ENCODE results near the gene CIITA. TPM values are rescaled to one million over a fixed set of nuclear protein-coding genes. Genes with fewer than 3 reads are reported as not detected.

Gene CIITA
- total and polyA plus RNA-seq, 9 of the 15 experiments (the other 6 are each of a cell fraction or from before 2014, with no cell fraction given) = 0.01 to 0.20 (median 0.11) TPM; not detected in 4

DNA sequence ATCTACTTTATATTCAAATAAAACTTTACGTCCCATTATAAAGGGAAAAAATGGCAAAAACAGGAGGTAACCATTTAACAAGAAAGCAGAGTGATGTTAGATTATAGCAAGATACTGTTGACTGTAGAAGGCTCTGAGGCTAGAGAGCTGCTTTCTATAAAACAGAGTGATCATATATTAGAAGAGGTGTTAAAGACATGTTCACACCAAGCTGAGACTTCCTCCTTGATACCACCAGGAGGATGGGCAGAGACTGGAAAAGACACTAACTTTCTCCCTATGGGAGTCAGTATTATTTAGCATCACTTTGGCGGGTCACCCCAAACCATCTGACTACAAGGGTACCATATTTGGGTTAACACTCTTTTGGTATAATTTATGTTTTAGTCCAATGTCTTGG is 687 bp upstream of the CIITA start:
- no peaks in the 10 kb centered on the region; the same call in 1 of the 2 replicates for H4K20me1 ChIP-seq (replicated peaks; ENCODE audit: control insufficient read depth, insufficient read depth, low read length)
- H3K79me2 ChIP-seq (ENCODE audit: control insufficient read depth, insufficient read depth, low read length) = no peaks in the 10 kb centered on the region
- H3K4me1 ChIP-seq (replicated peaks in 1 of 2; ENCODE audit: control insufficient read depth in 2 of 2, insufficient read depth in 2 of 2, low read length in 2 of 2) = peaks cover 0 to 8% of the 10 kb centered on the region in 2 experiments; a peak in 1 of 5 replicates
- H3K27ac ChIP-seq (ENCODE audit: extremely low read depth, low read depth, low read length) = no peak overlapping the region
- no peaks in the 10 kb centered on the region for H3K9me3 ChIP-seq (replicated peaks; ENCODE audit: control insufficient read depth, insufficient read depth, low read depth, low read length)
- DNase-seq (ENCODE audit: extremely low read depth in 1 of 4, low spot score in 3 of 4) = no peak
- H3K27me3 ChIP-seq (ENCODE audit: control insufficient read depth in 2 of 2, insufficient read depth in 2 of 2, low read length in 2 of 2) = peaks cover 50 to 57% of the 10 kb centered on the region in 2 experiments
- H2AFZ ChIP-seq (ENCODE audit: low read depth, low read length) = no peak overlapping the region
- no peak overlapping the region for H3K4me3 ChIP-seq
- in situ Hi-C loops (cut with MboI) (no loop called here), intact Hi-C loops (cut with micrococcal nuclease) (no loop called here)
- no peak overlapping the region for H3K9ac ChIP-seq (ENCODE audit: insufficient read depth in 1 of 2, low read depth in 2 of 2, low read length in 2 of 2)
- no peaks in the 10 kb centered on the region for H3K36me3 ChIP-seq (ENCODE audit: control insufficient read depth, insufficient read depth, low read length)
- no TSS peak for BruUV-seq (replicated peaks)
- WGBS (ENCODE audit: insufficient coverage, low coverage, missing lambda C conversion rate) = 3% methylated on average over 2 of the region's 2 CpGs
- H3K4me2 ChIP-seq (ENCODE audit: insufficient read depth, low read length) = no peak overlapping the region
- H3K9me1 ChIP-seq (ENCODE audit: control insufficient read depth, insufficient read depth, low read length) = no peaks in the 10 kb centered on the region
- TF ChIP-seq, protein P1, sequence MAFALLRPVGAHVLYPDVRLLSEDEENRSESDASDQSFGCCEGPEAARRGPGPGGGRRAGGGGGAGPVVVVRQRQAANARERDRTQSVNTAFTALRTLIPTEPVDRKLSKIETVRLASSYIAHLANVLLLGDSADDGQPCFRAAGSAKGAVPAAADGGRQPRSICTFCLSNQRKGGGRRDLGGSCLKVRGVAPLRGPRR (CRISPR knock-in tag; IDR thresholded peaks at IDR 0.05) = no peak
- TF ChIP-seq, protein P2, sequence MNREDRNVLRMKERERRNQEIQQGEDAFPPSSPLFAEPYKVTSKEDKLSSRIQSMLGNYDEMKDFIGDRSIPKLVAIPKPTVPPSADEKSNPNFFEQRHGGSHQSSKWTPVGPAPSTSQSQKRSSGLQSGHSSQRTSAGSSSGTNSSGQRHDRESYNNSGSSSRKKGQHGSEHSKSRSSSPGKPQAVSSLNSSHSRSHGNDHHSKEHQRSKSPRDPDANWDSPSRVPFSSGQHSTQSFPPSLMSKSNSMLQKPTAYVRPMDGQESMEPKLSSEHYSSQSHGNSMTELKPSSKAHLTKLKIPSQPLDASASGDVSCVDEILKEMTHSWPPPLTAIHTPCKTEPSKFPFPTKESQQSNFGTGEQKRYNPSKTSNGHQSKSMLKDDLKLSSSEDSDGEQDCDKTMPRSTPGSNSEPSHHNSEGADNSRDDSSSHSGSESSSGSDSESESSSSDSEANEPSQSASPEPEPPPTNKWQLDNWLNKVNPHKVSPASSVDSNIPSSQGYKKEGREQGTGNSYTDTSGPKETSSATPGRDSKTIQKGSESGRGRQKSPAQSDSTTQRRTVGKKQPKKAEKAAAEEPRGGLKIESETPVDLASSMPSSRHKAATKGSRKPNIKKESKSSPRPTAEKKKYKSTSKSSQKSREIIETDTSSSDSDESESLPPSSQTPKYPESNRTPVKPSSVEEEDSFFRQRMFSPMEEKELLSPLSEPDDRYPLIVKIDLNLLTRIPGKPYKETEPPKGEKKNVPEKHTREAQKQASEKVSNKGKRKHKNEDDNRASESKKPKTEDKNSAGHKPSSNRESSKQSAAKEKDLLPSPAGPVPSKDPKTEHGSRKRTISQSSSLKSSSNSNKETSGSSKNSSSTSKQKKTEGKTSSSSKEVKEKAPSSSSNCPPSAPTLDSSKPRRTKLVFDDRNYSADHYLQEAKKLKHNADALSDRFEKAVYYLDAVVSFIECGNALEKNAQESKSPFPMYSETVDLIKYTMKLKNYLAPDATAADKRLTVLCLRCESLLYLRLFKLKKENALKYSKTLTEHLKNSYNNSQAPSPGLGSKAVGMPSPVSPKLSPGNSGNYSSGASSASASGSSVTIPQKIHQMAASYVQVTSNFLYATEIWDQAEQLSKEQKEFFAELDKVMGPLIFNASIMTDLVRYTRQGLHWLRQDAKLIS (CRISPR knock-in tag; IDR thresholded peaks at IDR 0.05) = no peak
- no peak for TF ChIP-seq ZBED1 (IDR thresholded peaks at IDR 0.05)
- no peak for TF ChIP-seq DMBX1 (CRISPR knock-in tag; IDR thresholded peaks at IDR 0.05; ENCODE audit: borderline replicate concordance)
- TF ChIP-seq, protein P3, sequence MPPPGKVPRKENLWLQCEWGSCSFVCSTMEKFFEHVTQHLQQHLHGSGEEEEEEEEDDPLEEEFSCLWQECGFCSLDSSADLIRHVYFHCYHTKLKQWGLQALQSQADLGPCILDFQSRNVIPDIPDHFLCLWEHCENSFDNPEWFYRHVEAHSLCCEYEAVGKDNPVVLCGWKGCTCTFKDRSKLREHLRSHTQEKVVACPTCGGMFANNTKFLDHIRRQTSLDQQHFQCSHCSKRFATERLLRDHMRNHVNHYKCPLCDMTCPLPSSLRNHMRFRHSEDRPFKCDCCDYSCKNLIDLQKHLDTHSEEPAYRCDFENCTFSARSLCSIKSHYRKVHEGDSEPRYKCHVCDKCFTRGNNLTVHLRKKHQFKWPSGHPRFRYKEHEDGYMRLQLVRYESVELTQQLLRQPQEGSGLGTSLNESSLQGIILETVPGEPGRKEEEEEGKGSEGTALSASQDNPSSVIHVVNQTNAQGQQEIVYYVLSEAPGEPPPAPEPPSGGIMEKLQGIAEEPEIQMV (tag; conservative IDR thresholded peaks at IDR 0.05; ENCODE audit: low read depth) = no peak
- no peak for TF ChIP-seq ELF4 (CRISPR knock-in tag; IDR thresholded peaks at IDR 0.05)
- no peak for TF ChIP-seq KDM1A (IDR thresholded peaks at IDR 0.05)
- TF ChIP-seq MYC (IDR thresholded peaks at IDR 0.05; ENCODE audit: low read depth, low read length) = no peak
- TF ChIP-seq MYC (CRISPR knock-in tag; IDR thresholded peaks at IDR 0.05; ENCODE audit: borderline replicate concordance, low read depth) = no peak
- no peak for FAIRE-seq
- ChIA-PET CTCF (ENCODE audit: low intra/inter-chr PET ratio) (no interaction called here), POLR2A (no interaction called here)
- ATAC-seq = no peak
